GM11168 (cell line): Measurements from ENCODE around the gene TMEM69.

Source experiments
- in situ Hi-C: fragments of 300-500 bp; cut with MboI; formaldehyde crosslinking; loops from one replicate; pipeline ENCODE4 v1.12.0; 2022; ENCODE audit warnings: low sequenced_read_pairs; ENCODE audit not compliant: unreplicated experiment

The TMEM69 gene, protein sequence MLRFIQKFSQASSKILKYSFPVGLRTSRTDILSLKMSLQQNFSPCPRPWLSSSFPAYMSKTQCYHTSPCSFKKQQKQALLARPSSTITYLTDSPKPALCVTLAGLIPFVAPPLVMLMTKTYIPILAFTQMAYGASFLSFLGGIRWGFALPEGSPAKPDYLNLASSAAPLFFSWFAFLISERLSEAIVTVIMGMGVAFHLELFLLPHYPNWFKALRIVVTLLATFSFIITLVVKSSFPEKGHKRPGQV

GRCh38 chr1:45687754-45688740 lies at the start of gene TMEM69:
Gene TMEM69, plus strand, starts transcription at chr1:45688181. Its CDS starts 2,888 bp downstream, at chr1:45691069.
- in situ Hi-C loops = no loop called here

DNA sequence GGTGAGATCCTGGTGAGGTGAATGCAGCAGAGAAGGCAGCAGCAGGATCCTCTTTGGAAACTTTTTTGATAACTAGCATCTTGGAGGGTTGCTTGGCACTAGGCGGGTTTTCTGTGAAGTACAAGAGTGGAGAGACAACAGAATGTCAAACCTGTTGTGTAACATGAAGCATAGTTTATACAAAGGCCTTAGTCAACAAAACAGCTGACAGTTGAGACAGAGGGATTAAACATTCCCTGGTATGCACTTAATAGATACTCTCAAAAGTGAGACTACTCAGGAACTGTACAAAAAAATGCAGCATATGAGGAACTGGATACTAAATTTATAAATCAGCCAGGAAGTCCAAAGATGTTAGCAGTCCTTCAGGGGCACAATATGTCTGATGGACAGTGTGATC lies 47.7 kb upstream of the TMEM69 start:
- in situ Hi-C loops = no loop called here

GRCh38 chr1:45643321-45643720 lies 44.7 kb upstream of the TMEM69 start:
- in situ Hi-C loops = no loop called here

- in situ Hi-C loops = no loop called here
These were observed 44.0 kb upstream of the TMEM69 start for GRCh38 chr1:45643978-45644377.

DNA sequence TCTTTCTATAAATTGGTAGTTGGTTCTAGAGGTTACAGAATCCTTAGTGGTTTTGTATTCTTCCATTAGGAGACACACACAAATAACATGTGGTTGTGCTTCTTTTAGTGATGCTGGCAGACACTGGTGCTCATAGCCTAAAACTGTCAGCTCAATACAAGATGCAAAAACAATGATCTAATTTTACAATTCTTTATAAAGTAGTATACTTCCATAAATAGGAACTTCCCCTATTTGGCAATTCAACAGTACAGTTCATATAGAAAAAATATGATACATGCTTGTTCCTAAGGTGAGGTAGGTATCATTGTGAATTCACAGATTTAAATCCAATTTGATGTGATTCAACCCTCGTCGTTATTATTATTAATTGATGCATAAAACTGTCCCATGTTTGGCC lies 43.3 kb upstream of the TMEM69 start:
- in situ Hi-C loops = no loop called here

- in situ Hi-C loops = no loop called here
These were observed 40.5 kb upstream of the TMEM69 start for GRCh38 chr1:45647248-45648021.

DNA sequence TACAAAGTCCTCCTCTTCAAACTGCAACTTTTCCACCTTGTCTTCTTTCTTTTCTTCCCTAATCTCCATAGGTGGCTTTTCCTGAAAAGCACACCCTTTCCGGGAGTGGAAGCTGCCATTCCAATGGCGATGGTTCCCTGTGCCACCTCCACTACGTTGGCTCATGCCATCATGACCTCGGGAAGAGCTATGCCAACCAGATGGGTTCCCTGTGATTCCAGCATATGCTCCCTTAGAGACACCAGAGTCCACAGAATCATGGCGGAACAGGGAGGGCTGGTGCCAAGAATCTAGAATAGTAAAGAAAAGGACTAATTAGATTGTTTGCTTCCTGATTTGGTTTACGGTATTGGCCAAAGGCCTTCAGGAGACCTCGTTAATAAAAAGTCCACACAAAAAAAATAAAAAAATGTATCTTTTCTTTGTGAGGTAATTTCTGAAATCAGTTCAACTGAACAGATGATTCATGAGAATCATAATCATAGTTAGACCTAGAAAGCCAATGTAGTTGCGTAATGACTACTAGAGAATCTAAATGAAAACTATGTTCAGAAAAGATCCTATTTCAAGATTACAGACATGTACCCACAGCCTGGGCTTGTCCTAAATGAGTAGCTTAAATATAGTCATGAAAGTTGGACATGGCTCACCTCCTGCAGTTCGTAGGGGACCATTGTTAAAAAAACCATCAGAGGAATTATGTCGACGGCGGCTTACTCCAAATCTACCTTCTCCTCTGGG lies 33.3 kb upstream of the TMEM69 start:
- in situ Hi-C loops = no loop called here

DNA sequence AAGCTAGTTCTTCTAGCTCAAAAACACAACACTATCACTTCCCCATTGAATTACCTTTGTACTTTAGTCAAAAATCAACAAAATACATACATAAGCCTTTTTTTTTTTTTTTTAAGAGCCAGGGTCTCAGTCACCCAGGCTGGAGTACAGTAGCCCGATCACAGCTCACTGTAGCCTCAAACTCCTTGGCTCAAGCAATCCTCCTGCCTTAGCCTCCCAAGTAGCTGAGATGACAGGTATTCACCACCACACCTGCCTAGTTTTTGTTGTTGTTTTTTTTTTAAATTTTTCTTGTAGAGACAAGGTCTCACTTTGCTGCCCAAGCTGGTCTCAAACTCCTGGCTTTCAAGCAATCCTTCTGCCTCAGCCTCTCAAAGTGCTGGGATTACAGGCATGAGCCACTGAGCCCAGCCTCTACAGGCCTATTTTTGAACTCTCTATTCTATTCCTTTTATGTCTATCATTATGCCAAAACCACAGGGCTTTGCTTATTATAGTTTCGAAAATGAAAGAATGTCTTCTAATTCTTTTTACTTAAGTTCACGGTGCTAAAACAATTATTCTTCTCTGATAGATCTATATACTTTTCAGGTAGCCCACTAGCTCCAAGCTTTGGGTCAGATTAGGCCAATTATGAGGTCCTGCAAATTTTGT lies 31.3 kb upstream of the TMEM69 start:
- in situ Hi-C loops = no loop called here

- in situ Hi-C loops = no loop called here
These were observed 29.8 kb upstream of the TMEM69 start for GRCh38 chr1:45658171-45658570.

DNA sequence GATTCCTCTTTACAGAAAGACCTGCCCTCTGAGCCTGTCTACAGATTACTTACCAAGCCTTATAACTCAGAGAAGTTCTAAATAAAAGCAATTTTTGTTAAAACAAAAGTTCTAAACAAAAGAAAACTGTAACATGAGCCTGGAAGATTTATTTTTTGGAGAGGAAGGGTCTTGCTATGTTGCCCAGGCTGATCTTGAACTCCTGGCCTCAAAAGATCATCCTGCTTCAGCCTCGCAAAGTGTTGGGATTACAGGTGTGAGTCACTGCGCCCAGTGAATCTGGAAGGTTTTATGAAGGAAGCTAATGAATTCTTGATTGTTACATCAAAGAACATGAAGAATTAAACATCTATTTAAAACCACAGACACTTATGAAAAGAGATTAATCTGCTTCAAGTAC lies 28.8 kb upstream of the TMEM69 start:
- in situ Hi-C loops = no loop called here

DNA sequence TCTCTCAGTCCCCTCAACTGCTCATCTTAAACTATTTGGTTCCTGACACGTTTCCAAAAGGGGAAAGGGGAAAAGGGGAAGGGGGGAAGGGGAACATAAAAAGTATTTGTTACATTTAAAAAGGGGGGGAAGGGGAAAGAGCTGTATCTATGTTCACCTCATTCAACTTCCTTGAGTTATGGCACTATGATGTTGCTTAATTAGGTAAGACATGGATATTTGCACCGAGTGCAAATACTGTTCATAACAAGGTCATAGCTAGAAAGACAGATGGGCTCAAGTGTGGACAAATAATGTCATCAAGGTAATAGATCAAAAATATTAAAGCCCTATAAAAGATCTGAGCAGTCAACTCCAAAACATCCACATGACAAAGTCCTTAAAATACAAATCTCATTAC lies 27.6 kb upstream of the TMEM69 start:
- in situ Hi-C loops = no loop called here

GRCh38 chr1:45666836-45667235 lies 21.1 kb upstream of the TMEM69 start:
- in situ Hi-C loops = no loop called here

DNA sequence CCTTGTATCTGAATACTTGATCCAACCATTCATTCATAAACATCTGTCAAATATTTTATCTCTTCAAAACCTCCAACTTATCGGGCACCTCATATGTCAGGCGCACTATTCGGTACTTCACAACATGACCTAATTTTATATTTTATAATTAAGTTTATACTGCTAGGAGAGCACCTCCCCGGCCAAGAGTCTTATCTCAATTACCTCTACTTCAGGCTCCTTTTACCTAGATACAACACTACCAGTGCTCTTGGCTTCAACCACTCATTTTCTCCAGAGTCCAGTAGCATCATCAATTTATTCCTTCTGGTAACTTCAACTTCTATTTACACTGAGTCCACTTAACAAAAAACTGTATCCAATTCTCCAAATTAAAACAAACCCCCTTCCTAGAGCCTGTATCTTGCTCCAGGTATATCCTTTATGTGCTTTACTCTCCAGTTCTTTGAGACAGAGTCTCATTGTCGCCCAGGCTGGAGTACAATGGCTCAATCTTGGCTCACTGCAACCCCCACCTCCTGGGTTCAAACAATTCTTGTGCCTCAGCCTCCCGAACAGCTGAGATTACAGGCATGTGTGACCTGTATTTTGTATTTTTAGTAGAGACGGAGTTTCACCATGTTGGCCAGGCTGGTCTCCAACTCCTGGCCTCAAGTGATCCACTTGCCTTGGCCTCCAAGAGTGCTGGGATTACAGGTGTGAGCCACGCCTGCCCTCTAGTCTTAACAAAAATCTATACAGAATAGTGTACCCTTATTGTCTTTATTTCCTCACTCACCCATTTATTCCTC lies 20.5 kb upstream of the TMEM69 start:
- in situ Hi-C loops = no loop called here

- in situ Hi-C loops = no loop called here
These were observed 19.5 kb upstream of the TMEM69 start for GRCh38 chr1:45668526-45668925.

DNA sequence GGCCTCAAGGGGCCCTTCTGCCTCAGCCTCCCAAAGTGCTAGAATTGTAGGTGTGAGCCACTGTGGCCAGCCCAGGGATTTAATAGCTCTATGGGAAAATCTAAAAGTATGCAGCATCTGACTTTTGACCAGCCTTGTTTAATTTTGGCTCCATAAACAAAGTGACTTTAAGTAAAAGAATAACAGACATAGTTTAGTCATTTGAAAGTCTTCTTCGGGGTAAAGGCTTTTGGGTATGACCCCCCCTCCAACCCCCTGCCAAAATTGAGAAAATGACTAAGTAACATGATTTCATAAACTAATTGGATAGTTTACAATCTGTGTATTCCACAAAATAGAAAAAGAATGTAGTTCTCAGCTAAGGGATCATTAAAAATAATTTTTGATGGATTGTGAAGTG lies 18.6 kb upstream of the TMEM69 start:
- in situ Hi-C loops = no loop called here

- in situ Hi-C loops = no loop called here
These were observed 17.9 kb upstream of the TMEM69 start for GRCh38 chr1:45669859-45670655.

- in situ Hi-C loops = no loop called here
These were observed 14.0 kb upstream of the TMEM69 start for GRCh38 chr1:45673956-45674355.

DNA sequence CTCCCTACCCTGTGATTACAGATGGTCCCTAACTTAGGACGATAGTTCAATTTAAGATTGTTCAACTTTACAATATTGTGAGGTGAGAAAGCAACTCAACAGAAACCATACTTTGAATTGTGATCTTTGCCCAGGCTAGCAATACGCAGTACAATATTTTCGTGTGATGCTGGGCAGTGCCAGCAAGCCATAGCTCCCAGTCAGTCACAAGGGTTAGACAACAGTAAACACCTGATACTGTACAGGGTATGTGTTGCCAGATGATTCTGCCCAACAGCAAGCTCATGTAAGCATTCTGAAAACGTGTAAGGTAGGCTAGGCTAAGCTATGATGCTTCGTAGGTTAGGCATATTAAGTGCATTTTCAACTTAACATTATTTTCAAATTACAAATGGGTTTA lies 13.5 kb upstream of the TMEM69 start:
- in situ Hi-C loops = no loop called here
